ENCODE results near the gene PDE2A.

Gene PDE2A

DNA sequence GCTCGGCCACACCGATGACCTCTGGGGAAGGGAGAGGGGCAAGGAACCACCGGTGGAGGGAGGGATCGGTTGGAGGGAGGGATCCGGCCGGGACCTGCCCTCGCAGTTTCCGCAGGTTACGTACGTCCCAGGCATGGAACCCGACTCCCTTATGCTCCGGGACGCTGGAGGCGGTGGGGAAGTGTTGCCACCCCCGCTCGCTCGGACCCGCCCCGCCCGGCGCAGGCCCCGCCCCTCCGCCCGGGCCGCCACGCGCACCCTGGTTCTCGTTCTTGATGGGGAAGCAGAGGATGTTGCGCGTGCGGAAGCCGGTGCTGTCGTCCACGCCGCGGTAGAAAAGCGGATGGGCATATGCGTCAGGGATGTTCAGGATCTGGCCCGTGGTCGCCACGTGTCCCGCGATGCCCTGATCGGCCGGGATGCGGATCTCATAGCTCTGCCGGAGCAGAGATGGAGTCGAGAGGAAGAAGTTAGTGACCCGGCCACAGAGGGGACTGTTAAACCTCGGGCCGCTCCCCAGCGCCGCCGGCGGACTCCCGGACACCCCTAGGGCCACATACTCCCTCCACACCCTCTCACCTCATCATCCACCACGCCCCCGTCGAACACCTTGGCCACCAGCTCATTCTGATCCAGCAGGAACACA is 89.8 kb downstream of the PDE2A start:
- Histone ChIP-seq H3K9me3 (ENCODE audit: insufficient read depth, low read length) (no peaks in the 10 kb centered on the region), H4K20me1 (ENCODE audit: insufficient read depth, low read length) (no peaks in the 10 kb centered on the region), H3K27ac (ENCODE audit: low read length) (no peak overlapping the region), H3K79me2 (ENCODE audit: low read length) (no peaks in the 10 kb centered on the region), H3K9ac (ENCODE audit: low read length) (no peak overlapping the region), H3K4me3 (ENCODE audit: low read length) (no peak overlapping the region), H3K4me2 (ENCODE audit: low read length) (no peak overlapping the region), H3K27me3 (ENCODE audit: low read depth, low read length) (peaks cover 34% of the 10 kb centered on the region), H3K36me3 (replicated peaks; ENCODE audit: low read depth, low read length) (no peaks in the 10 kb centered on the region), H3K4me1 (ENCODE audit: low read length) (peaks cover 5% of the 10 kb centered on the region), H2AFZ (ENCODE audit: low read depth, low read length) (no peak overlapping the region)
- TF ChIP-seq, protein P1, sequence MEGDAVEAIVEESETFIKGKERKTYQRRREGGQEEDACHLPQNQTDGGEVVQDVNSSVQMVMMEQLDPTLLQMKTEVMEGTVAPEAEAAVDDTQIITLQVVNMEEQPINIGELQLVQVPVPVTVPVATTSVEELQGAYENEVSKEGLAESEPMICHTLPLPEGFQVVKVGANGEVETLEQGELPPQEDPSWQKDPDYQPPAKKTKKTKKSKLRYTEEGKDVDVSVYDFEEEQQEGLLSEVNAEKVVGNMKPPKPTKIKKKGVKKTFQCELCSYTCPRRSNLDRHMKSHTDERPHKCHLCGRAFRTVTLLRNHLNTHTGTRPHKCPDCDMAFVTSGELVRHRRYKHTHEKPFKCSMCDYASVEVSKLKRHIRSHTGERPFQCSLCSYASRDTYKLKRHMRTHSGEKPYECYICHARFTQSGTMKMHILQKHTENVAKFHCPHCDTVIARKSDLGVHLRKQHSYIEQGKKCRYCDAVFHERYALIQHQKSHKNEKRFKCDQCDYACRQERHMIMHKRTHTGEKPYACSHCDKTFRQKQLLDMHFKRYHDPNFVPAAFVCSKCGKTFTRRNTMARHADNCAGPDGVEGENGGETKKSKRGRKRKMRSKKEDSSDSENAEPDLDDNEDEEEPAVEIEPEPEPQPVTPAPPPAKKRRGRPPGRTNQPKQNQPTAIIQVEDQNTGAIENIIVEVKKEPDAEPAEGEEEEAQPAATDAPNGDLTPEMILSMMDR (IDR thresholded peaks at IDR 0.05; ENCODE audit: low read depth, low read length) = no peak
- TF ChIP-seq EZH2phosphoT487 (IDR thresholded peaks at IDR 0.05; ENCODE audit: low read depth) = no peak

DNA sequence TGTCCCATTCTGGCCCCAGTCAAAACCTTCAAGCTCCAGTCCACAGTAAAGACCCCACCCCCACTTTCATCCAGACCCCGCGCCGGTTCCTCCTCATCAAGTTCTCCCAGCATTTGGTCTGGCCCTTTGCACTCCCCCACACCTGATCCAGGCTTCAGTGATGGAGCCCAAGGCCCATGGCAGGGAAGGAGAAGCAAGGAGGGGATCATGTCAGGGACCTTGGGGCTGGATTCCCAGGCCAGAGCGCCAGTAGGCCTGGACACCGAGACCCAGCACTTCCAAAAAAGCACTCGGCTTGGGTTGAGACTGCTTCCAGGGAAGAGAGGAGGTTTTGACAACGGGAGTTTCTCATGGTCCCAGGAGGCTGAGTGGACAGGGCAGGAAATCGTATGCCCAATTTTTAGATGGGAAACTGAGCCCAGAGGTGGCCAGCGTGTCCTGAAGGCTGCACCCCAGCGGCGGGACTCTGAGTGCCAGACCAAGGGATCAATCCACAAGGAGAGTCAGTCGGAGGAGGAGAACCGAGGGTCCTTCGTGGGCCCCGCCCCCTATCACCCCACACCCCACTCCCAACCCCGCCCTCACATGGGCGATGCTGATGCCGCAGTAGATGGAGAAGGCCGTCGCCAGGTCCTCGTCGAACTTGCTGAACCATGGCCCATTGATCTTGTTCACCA is 90.5 kb downstream of the PDE2A start:
- H3K79me2 ChIP-seq (ENCODE audit: low read length) = no peaks in the 10 kb centered on the region
- H3K4me1 ChIP-seq (ENCODE audit: low read length) = peaks cover 5% of the 10 kb centered on the region
- H3K27me3 ChIP-seq (ENCODE audit: low read depth, low read length) = peaks cover 29% of the 10 kb centered on the region
- H3K9ac ChIP-seq (ENCODE audit: low read length) = no peak overlapping the region
- H4K20me1 ChIP-seq (ENCODE audit: insufficient read depth, low read length) = no peaks in the 10 kb centered on the region
- H3K27ac ChIP-seq (ENCODE audit: low read length) = no peak overlapping the region
- H3K4me3 ChIP-seq (ENCODE audit: low read length) = no peak overlapping the region
- H3K36me3 ChIP-seq (replicated peaks; ENCODE audit: low read depth, low read length) = no peaks in the 10 kb centered on the region
- no peak overlapping the region for H2AFZ ChIP-seq (ENCODE audit: low read depth, low read length)
- no peaks in the 10 kb centered on the region for H3K9me3 ChIP-seq (ENCODE audit: insufficient read depth, low read length)
- H3K4me2 ChIP-seq (ENCODE audit: low read length) = no peak overlapping the region
- no peak for TF ChIP-seq EZH2phosphoT487 (IDR thresholded peaks at IDR 0.05; ENCODE audit: low read depth)
- TF ChIP-seq, protein P1 (IDR thresholded peaks at IDR 0.05; ENCODE audit: low read depth, low read length) = no peak

DNA sequence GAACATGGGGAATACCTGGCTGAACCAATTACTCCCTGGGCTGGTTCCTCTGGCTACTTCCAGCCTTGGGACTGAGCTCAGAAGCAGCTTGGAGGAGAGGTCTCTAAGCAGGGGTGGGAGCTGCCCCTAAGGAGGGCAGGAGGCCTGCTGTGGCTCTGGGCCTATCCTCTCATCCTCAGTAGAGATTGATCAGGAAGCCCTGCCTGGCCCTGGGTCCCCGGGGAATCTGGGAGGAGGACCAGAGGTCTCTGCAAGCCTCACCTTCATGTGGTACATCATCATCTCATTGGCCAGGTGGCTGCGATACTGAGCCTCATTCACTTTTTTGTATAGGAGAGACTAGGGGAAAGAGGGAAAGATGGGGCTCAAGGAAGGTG is 91.1 kb downstream of the PDE2A start:
- H3K4me2 ChIP-seq (ENCODE audit: low read length) = no peak overlapping the region
- no peaks in the 10 kb centered on the region for H3K9me3 ChIP-seq (ENCODE audit: insufficient read depth, low read length)
- peaks cover 5% of the 10 kb centered on the region for H3K4me1 ChIP-seq (ENCODE audit: low read length)
- no peaks in the 10 kb centered on the region for H4K20me1 ChIP-seq (ENCODE audit: insufficient read depth, low read length)
- no peak for TF ChIP-seq EZH2phosphoT487 (IDR thresholded peaks at IDR 0.05; ENCODE audit: low read depth)
- TF ChIP-seq, protein P1 (IDR thresholded peaks at IDR 0.05; ENCODE audit: low read depth, low read length) = no peak
- no peak overlapping the region for H3K4me3 ChIP-seq (ENCODE audit: low read length)
- H3K27me3 ChIP-seq (ENCODE audit: low read depth, low read length) = peaks cover 25% of the 10 kb centered on the region
- H3K36me3 ChIP-seq (replicated peaks; ENCODE audit: low read depth, low read length) = no peaks in the 10 kb centered on the region
- H3K9ac ChIP-seq (ENCODE audit: low read length) = no peak overlapping the region
- H2AFZ ChIP-seq (ENCODE audit: low read depth, low read length) = no peak overlapping the region
- H3K27ac ChIP-seq (ENCODE audit: low read length) = no peak overlapping the region
- H3K79me2 ChIP-seq (ENCODE audit: low read length) = no peaks in the 10 kb centered on the region

DNA sequence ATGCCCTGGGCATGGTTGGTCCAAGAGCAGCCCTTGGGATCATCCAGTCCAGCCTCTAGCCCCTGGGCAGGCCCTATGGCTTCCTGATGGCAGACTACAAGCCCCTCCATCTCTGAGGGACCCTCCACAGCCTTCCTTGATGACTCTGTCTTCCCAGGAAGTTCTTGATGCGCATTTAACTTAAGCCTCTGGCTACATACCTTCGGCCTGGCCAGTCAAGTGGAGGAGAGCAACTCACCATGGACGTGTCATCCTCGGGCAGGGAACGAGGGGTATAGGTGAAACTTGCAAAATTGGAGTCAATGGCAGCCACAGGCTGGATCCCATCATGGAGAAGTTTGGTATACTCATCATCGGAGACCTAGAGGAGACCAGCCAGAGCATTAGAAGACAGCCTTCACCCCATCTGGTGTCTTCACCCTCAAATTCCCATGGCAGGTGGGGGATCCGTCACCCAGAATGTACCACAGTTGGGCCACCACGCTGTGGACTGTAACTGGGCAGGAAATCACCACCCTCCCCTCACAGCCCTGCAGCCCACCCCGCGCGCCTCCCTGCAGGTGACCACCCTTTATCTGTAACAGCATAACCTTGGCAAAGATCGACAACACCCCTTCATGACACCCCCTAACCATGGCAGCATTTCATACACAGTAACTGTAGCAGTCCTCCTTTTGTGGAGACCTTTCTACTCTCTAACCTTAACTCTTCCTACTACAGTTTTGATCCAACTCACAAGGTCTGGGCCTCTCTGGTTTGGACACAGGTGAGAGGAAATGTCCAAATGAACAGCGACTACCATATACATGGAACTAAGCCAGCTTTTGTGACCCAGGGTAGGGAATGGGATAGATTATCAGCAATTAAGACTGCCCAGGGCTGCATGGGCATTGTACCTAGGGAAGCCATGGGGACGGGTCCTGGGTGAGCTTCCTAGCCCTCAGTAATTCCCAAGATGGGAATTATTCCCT is 91.7 kb downstream of the PDE2A start:
- Histone ChIP-seq H3K36me3 (replicated peaks; ENCODE audit: low read depth, low read length) (no peaks in the 10 kb centered on the region), H3K79me2 (ENCODE audit: low read length) (no peaks in the 10 kb centered on the region), H3K4me2 (ENCODE audit: low read length) (no peak overlapping the region), H3K27ac (ENCODE audit: low read length) (no peak overlapping the region), H3K9ac (ENCODE audit: low read length) (no peak overlapping the region), H3K9me3 (ENCODE audit: insufficient read depth, low read length) (no peaks in the 10 kb centered on the region), H2AFZ (ENCODE audit: low read depth, low read length) (no peak overlapping the region), H3K4me1 (ENCODE audit: low read length) (peaks cover 5% of the 10 kb centered on the region), H3K27me3 (ENCODE audit: low read depth, low read length) (peaks cover 22% of the 10 kb centered on the region), H4K20me1 (ENCODE audit: insufficient read depth, low read length) (no peaks in the 10 kb centered on the region), H3K4me3 (ENCODE audit: low read length) (no peak overlapping the region)
- no peak for TF ChIP-seq EZH2phosphoT487 (IDR thresholded peaks at IDR 0.05; ENCODE audit: low read depth)
- TF ChIP-seq, protein P1 (IDR thresholded peaks at IDR 0.05; ENCODE audit: low read depth, low read length) = no peak
